HEK293T (cell line): ENCODE data around the gene SFSWAP.
A peak's percentile ranks its signal among the peaks of the same experiment; 100 is the strongest.

Experiments
- CTCF ChIA-PET: fragments of 350-600 bp; formaldehyde crosslinking; extraction: SDS; loops from one replicate; lab custom pipeline; 2021; ENCODE audit warnings: antibody characterized with exemption, inconsistent platforms; lab: Yijun Ruan, JAX
- POLR2A ChIA-PET: fragments of 350-600 bp; formaldehyde crosslinking; extraction: SDS; loops from one replicate; lab custom pipeline; 2020; ENCODE audit warnings: antibody characterized with exemption, inconsistent platforms; lab: Yijun Ruan, JAX
- DNase-seq: peaks from one replicate; pipeline ENCODE4 v3.0.0; 2012; ENCODE audit warnings: mixed read lengths; ENCODE audit errors: extremely low spot score
- ARNT ChIP-seq: fragments of 450-650 bp; IDR thresholded peaks from 2 replicates; pipeline ENCODE4 v1.6.1; 2017; ENCODE audit warnings: mild to moderate bottlenecking
- BHLHE40 ChIP-seq: fragments of 450-650 bp; IDR thresholded peaks from 2 replicates; pipeline ENCODE4 v1.6.1; 2016; ENCODE audit warnings: mild to moderate bottlenecking, moderate library complexity, borderline replicate concordance
- CTBP1 ChIP-seq: fragments of 450-650 bp; IDR thresholded peaks from 2 replicates; pipeline ENCODE4 v1.6.1; 2016; ENCODE audit warnings: borderline replicate concordance
- ELF4 ChIP-seq: fragments of 450-650 bp; IDR thresholded peaks from 2 replicates; pipeline ENCODE4 v1.6.1; 2017; ENCODE audit warnings: antibody characterized with exemption
- FOXA1 ChIP-seq: fragments of 450-650 bp; IDR thresholded peaks from 2 replicates; pipeline ENCODE4 v1.6.1; 2016; ENCODE audit warnings: mild to moderate bottlenecking
- FOXK2 ChIP-seq: fragments of 450-650 bp; IDR thresholded peaks from 2 replicates; pipeline ENCODE4 v1.6.1; 2016; ENCODE audit warnings: mild to moderate bottlenecking
- FOXM1 ChIP-seq: fragments of 450-650 bp; IDR thresholded peaks from 2 replicates; pipeline ENCODE4 v1.6.1; 2017; ENCODE audit warnings: mild to moderate bottlenecking, borderline replicate concordance
- HDGF ChIP-seq: fragments of 450-650 bp; IDR thresholded peaks from 2 replicates; pipeline ENCODE4 v1.6.1; 2017; ENCODE audit warnings: antibody characterized with exemption, borderline replicate concordance
- L3MBTL2 ChIP-seq: fragments of 450-650 bp; conservative IDR thresholded peaks from 2 replicates; pipeline ENCODE4 v1.6.1; 2016; ENCODE audit warnings: mild to moderate bottlenecking
- LEF1 ChIP-seq: fragments of 450-650 bp; IDR thresholded peaks from 2 replicates; pipeline ENCODE4 v1.6.1; 2017; ENCODE audit warnings: mild to moderate bottlenecking, borderline replicate concordance
- NFRKB ChIP-seq: fragments of 450-650 bp; IDR thresholded peaks from 2 replicates; pipeline ENCODE4 v1.6.1; 2016; ENCODE audit warnings: mild to moderate bottlenecking, moderate library complexity
- PKNOX1 ChIP-seq: fragments of 450-650 bp; IDR thresholded peaks from 2 replicates; pipeline ENCODE4 v1.6.1; 2016
- SP1 ChIP-seq: fragments of 450-650 bp; IDR thresholded peaks from 2 replicates; pipeline ENCODE4 v1.6.1; 2017
- SUZ12 ChIP-seq: fragments of 450-650 bp; IDR thresholded peaks from 2 replicates; pipeline ENCODE4 v1.6.1; 2016; ENCODE audit warnings: mild to moderate bottlenecking
- TARDBP ChIP-seq: fragments of 450-650 bp; IDR thresholded peaks from 2 replicates; pipeline ENCODE4 v1.6.1; 2016
- ZNF384 ChIP-seq: fragments of 450-650 bp; IDR thresholded peaks from 2 replicates; pipeline ENCODE4 v1.6.1; 2016

Gene SFSWAP

GRCh38 chr12:131829356-131829747 is 118.5 kb downstream of the SFSWAP start:
- ChIA-PET POLR2A (no interaction called here), CTCF (no interaction called here)
- no peak for TF ChIP-seq SUZ12
- no peak for TF ChIP-seq FOXM1
- TF ChIP-seq ELF4: no peak
- no peak for TF ChIP-seq L3MBTL2
- no peak for TF ChIP-seq ZNF384
- TF ChIP-seq TARDBP: no peak
- TF ChIP-seq ARNT: no peak
- no peak for TF ChIP-seq FOXA1
- TF ChIP-seq CTBP1: no peak
- no peak for TF ChIP-seq HDGF
- TF ChIP-seq NFRKB: no peak
- TF ChIP-seq LEF1: no peak
- TF ChIP-seq BHLHE40: no peak
- no peak for DNase-seq

DNA sequence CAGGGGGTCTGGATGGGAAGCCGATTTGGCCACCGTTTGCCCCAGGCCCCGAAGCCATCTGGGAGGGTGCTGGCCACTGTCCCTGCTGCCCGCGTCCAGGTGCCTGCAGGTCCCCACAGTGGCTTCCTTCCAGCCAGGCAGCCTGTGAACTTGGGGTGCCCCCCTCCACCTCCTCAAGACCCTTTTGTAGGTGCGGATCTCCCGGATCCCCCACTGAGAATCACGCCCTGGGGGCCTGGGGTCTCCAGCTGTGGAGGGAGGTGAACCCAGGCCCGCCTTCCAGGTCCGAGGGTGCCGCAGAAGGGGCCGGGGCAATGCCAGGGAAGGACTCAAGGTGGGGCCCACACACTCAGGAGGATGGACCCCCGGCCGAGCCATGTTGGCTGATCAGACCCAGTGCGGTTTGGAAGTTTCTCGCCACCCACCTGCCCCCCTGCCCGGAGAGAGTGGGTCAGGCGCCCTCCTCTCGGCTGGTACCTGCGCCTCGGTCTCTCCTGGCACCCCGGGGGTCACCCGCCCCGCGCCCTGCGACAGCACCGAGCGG is 119.0 kb downstream of the SFSWAP start:
- CTCF ChIA-PET: interaction anchor here (1.0 kb wide), 1 partner anchor 726 kb away, joined by 3 read pairs; no protein-coding TSS in a partner anchor
- POLR2A ChIA-PET: no interaction called here
- no peak for DNase-seq
- no peak for TF ChIP-seq CTBP1
- no peak for TF ChIP-seq PKNOX1
- TF ChIP-seq TARDBP: no peak
- no peak for TF ChIP-seq ZNF384
- no peak for TF ChIP-seq HDGF
- no peak for TF ChIP-seq ELF4
- TF ChIP-seq FOXA1: no peak
- no peak for TF ChIP-seq SP1
- TF ChIP-seq L3MBTL2: no peak
- no peak for TF ChIP-seq FOXM1
- TF ChIP-seq SUZ12: no peak
- TF ChIP-seq BHLHE40: no peak
- TF ChIP-seq FOXK2: no peak
- no peak for TF ChIP-seq LEF1
- TF ChIP-seq NFRKB: no peak

DNA sequence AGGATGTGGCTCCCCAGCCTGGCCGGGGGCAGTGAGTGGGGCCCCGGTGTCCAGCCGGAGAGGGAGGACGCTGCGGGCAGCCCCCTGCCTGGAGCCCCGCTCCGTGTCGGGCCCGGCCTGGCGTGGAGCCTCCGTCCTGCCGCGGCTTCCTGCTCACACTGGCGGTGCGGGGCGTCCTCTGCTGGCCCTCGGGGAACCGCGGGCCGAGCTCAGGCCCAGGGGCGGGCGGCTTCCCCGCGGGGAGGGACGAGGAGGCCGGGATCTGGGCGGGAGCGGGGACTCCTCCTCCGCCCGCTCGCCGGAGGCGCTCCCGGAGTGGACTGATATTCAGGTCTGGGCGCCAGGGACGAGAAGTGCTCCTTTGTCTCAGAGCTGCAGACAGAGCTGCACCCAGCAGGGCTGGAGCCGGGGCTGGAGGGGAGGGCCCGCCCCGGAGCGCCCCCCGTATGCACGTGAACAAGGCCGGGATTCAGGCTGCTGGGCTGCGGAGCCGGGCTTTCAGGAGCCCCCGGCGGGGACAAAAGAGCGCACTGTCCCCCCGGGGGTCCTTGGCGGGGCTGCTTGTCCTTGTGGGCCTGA is 119.5 kb downstream of the SFSWAP start:
- no peak for TF ChIP-seq L3MBTL2
- TF ChIP-seq SP1: no peak
- TF ChIP-seq PKNOX1: no peak
- no peak for TF ChIP-seq NFRKB
- no peak for TF ChIP-seq BHLHE40
- ChIA-PET CTCF (interaction anchor here (0.9 to 1.0 kb wide), 2 partner anchors 13 to 727 kb away, joined by 3 read pairs; no protein-coding TSS in a partner anchor), POLR2A (no interaction called here)
- DNase-seq: peak; percentile 72

GRCh38 chr12:131830914-131831571 is 120.2 kb downstream of the SFSWAP start:
- CTCF ChIA-PET: interaction anchor here (0.9 to 1.0 kb wide), 2 partner anchors 12 to 727 kb away, joined by 3 read pairs; no protein-coding TSS in a partner anchor
- POLR2A ChIA-PET: interaction anchor here (0.7 kb wide), 1 partner anchor 94 kb away, joined by 3 read pairs; no protein-coding TSS in a partner anchor
- TF ChIP-seq ELF4: no peak
- no peak for TF ChIP-seq CTBP1
- TF ChIP-seq BHLHE40: no peak
- TF ChIP-seq FOXK2: no peak
- no peak for TF ChIP-seq SP1
- TF ChIP-seq PKNOX1: no peak
- no peak for TF ChIP-seq ZNF384
- no peak for TF ChIP-seq ARNT
- no peak for DNase-seq

DNA sequence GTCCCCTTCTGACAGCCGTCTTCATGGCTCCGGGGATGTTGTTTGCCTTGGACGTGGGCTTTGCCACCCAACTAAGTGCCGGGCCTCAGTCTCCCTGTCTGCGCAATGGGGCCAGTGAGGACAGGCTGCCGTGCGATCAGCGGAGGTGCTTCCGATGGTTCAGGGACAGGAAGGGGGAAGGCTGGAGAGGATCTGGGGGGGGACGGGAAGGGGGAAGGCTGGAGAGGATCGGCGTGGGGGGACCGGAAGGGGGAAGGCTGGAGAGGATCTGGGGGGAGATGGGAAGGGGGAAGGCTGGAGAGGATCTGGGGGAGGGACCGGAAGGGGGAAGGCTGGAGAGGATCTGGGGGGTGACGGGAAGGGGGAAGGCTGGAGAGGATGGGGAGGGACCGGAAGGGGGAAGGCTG is 120.7 kb downstream of the SFSWAP start:
- TF ChIP-seq FOXK2: no peak
- TF ChIP-seq ELF4: no peak
- TF ChIP-seq CTBP1: no peak
- TF ChIP-seq TARDBP: no peak
- TF ChIP-seq FOXM1: no peak
- TF ChIP-seq HDGF: no peak
- ChIA-PET CTCF (no interaction called here), POLR2A (interaction anchor here (0.7 kb wide), 1 partner anchor 94 kb away, joined by 3 read pairs; no protein-coding TSS in a partner anchor)
- DNase-seq: no peak
